ENCODE data around the gene TMEM132D.

DNA sequence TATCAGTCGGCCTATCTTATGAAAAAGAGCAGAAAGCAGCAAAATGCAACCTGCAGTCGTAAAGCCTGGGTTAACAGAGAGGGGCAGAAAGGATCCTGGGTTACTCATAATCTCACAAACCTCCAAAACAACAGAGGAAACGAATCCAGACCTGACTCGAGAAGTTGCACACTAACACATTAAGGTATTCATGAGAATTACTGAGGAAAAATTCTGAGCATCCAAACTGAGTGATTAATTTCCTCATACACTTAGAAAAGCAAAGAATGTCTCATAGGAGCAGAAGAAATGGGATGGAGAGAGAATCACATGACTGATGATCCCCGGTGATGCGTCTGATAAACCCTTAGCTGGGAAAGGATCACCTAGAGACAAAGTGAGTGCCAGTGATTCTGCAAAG is 272.5 kb downstream of the TMEM132D start:
- TF ChIP-seq, protein P1, sequence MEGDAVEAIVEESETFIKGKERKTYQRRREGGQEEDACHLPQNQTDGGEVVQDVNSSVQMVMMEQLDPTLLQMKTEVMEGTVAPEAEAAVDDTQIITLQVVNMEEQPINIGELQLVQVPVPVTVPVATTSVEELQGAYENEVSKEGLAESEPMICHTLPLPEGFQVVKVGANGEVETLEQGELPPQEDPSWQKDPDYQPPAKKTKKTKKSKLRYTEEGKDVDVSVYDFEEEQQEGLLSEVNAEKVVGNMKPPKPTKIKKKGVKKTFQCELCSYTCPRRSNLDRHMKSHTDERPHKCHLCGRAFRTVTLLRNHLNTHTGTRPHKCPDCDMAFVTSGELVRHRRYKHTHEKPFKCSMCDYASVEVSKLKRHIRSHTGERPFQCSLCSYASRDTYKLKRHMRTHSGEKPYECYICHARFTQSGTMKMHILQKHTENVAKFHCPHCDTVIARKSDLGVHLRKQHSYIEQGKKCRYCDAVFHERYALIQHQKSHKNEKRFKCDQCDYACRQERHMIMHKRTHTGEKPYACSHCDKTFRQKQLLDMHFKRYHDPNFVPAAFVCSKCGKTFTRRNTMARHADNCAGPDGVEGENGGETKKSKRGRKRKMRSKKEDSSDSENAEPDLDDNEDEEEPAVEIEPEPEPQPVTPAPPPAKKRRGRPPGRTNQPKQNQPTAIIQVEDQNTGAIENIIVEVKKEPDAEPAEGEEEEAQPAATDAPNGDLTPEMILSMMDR (IDR thresholded peaks at IDR 0.05; ENCODE audit: low read depth, low read length, missing input control), result no peak
- TF ChIP-seq, protein P2, sequence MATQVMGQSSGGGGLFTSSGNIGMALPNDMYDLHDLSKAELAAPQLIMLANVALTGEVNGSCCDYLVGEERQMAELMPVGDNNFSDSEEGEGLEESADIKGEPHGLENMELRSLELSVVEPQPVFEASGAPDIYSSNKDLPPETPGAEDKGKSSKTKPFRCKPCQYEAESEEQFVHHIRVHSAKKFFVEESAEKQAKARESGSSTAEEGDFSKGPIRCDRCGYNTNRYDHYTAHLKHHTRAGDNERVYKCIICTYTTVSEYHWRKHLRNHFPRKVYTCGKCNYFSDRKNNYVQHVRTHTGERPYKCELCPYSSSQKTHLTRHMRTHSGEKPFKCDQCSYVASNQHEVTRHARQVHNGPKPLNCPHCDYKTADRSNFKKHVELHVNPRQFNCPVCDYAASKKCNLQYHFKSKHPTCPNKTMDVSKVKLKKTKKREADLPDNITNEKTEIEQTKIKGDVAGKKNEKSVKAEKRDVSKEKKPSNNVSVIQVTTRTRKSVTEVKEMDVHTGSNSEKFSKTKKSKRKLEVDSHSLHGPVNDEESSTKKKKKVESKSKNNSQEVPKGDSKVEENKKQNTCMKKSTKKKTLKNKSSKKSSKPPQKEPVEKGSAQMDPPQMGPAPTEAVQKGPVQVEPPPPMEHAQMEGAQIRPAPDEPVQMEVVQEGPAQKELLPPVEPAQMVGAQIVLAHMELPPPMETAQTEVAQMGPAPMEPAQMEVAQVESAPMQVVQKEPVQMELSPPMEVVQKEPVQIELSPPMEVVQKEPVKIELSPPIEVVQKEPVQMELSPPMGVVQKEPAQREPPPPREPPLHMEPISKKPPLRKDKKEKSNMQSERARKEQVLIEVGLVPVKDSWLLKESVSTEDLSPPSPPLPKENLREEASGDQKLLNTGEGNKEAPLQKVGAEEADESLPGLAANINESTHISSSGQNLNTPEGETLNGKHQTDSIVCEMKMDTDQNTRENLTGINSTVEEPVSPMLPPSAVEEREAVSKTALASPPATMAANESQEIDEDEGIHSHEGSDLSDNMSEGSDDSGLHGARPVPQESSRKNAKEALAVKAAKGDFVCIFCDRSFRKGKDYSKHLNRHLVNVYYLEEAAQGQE (IDR thresholded peaks at IDR 0.05), result no peak
- TF ChIP-seq EGR1 (IDR thresholded peaks at IDR 0.05; ENCODE audit: low read depth in 2 of 2) (no peak), YY1 (IDR thresholded peaks at IDR 0.05) (no peak), HNF4A (conservative IDR thresholded peaks at IDR 0.05) (no peak), RAD21 (IDR thresholded peaks at IDR 0.05) (no peak), TAF1 (conservative IDR thresholded peaks at IDR 0.05) (no peak), JUND (IDR thresholded peaks at IDR 0.05) (no peak), GABPA (IDR thresholded peaks at IDR 0.05 in 1 of 2, conservative IDR thresholded peaks at IDR 0.05 in 1 of 2) (no peak), SP1 (IDR thresholded peaks at IDR 0.05) (no peak), FOXA2 (IDR thresholded peaks at IDR 0.05) (no peak)
- TF ChIP-seq, protein P3, sequence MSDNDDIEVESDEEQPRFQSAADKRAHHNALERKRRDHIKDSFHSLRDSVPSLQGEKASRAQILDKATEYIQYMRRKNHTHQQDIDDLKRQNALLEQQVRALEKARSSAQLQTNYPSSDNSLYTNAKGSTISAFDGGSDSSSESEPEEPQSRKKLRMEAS (IDR thresholded peaks at IDR 0.05), result no peak
- TF ChIP-seq, protein P4, sequence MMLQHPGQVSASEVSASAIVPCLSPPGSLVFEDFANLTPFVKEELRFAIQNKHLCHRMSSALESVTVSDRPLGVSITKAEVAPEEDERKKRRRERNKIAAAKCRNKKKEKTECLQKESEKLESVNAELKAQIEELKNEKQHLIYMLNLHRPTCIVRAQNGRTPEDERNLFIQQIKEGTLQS (IDR thresholded peaks at IDR 0.05), result no peak
- TF ChIP-seq, protein P5, sequence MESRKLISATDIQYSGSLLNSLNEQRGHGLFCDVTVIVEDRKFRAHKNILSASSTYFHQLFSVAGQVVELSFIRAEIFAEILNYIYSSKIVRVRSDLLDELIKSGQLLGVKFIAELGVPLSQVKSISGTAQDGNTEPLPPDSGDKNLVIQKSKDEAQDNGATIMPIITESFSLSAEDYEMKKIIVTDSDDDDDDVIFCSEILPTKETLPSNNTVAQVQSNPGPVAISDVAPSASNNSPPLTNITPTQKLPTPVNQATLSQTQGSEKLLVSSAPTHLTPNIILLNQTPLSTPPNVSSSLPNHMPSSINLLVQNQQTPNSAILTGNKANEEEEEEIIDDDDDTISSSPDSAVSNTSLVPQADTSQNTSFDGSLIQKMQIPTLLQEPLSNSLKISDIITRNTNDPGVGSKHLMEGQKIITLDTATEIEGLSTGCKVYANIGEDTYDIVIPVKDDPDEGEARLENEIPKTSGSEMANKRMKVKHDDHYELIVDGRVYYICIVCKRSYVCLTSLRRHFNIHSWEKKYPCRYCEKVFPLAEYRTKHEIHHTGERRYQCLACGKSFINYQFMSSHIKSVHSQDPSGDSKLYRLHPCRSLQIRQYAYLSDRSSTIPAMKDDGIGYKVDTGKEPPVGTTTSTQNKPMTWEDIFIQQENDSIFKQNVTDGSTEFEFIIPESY (IDR thresholded peaks at IDR 0.05), result no peak

Measured in liver (tissue), 3 donors.